Measurements from ENCODE around the gene THOC1. TPM values are rescaled to one million over a fixed set of nuclear protein-coding genes. Genes with fewer than 3 reads are reported as not detected.

The THOC1 gene
- total and polyA plus RNA-seq, 12 donors = 11.1 to 147 (median 30.2) TPM

- intact Hi-C loops (cut with DNase I) = no loop called here
- Histone ChIP-seq H3K27ac (no peak overlapping the region), H3K36me3 (replicated peaks in 1 of 2) (no peaks in the 10 kb centered on the region), H3K4me3 (no peak overlapping the region), H3K4me1 (replicated peaks in 1 of 2) (no peaks in the 10 kb centered on the region), H3K9me3 (replicated peaks in 1 of 3) (no peaks in the 10 kb centered on the region), H3K27me3 (no peaks in the 10 kb centered on the region)
- WGBS, 4 donors = 49 to 68% (median 57%) methylated on average over 6 of the region's 6 CpGs
- TF ChIP-seq, protein P1, sequence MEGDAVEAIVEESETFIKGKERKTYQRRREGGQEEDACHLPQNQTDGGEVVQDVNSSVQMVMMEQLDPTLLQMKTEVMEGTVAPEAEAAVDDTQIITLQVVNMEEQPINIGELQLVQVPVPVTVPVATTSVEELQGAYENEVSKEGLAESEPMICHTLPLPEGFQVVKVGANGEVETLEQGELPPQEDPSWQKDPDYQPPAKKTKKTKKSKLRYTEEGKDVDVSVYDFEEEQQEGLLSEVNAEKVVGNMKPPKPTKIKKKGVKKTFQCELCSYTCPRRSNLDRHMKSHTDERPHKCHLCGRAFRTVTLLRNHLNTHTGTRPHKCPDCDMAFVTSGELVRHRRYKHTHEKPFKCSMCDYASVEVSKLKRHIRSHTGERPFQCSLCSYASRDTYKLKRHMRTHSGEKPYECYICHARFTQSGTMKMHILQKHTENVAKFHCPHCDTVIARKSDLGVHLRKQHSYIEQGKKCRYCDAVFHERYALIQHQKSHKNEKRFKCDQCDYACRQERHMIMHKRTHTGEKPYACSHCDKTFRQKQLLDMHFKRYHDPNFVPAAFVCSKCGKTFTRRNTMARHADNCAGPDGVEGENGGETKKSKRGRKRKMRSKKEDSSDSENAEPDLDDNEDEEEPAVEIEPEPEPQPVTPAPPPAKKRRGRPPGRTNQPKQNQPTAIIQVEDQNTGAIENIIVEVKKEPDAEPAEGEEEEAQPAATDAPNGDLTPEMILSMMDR (IDR thresholded peaks at IDR 0.05) = no peak
- no peak for TF ChIP-seq POLR2A (IDR thresholded peaks at IDR 0.05)
- no peak for DNase-seq
These were observed 37.2 kb upstream of the THOC1 start for GRCh38 chr18:305003-305501.

GRCh38 chr18:303607-304006, 35.8 kb upstream of the THOC1 start:
- Histone ChIP-seq H3K27ac (no peak overlapping the region), H3K27me3 (no peaks in the 10 kb centered on the region), H3K4me1 (replicated peaks in 1 of 2) (no peaks in the 10 kb centered on the region), H3K9me3 (replicated peaks in 1 of 3) (no peaks in the 10 kb centered on the region), H3K4me3 (no peak overlapping the region), H3K36me3 (replicated peaks in 1 of 2) (no peaks in the 10 kb centered on the region)
- no peak for TF ChIP-seq POLR2A (IDR thresholded peaks at IDR 0.05)
- TF ChIP-seq, protein P1 (IDR thresholded peaks at IDR 0.05) = no peak
- 81 to 87% (median 84%) methylated on average over 2 of the region's 2 CpGs for WGBS, 4 donors
- intact Hi-C loops (cut with DNase I) = no loop called here
- DNase-seq = no peak

- Histone ChIP-seq H3K27me3 (no peaks in the 10 kb centered on the region), H3K9me3 (replicated peaks in 1 of 3) (no peaks in the 10 kb centered on the region), H3K36me3 (replicated peaks in 1 of 2) (no peaks in the 10 kb centered on the region), H3K4me3 (no peak overlapping the region), H3K4me1 (replicated peaks in 1 of 2) (no peaks in the 10 kb centered on the region), H3K27ac (no peak overlapping the region)
- intact Hi-C loops (cut with DNase I) = no loop called here
- TF ChIP-seq, protein P1 (IDR thresholded peaks at IDR 0.05) = no peak
- no peak for TF ChIP-seq POLR2A (IDR thresholded peaks at IDR 0.05)
- WGBS, 4 donors = 36 to 100% (median 76%) methylated on average over 1 of the region's 1 CpG
- DNase-seq = no peak
These were observed 35.2 kb upstream of the THOC1 start for GRCh38 chr18:303011-303410.

- Histone ChIP-seq H3K27me3 (no peaks in the 10 kb centered on the region), H3K4me3 (no peak overlapping the region), H3K36me3 (replicated peaks in 1 of 2) (no peaks in the 10 kb centered on the region), H3K9me3 (replicated peaks in 1 of 3) (no peaks in the 10 kb centered on the region), H3K4me1 (replicated peaks in 1 of 2) (no peaks in the 10 kb centered on the region), H3K27ac (no peak overlapping the region)
- DNase-seq = no peak
- 66 to 73% (median 70%) methylated on average over 7 of the region's 7 CpGs for WGBS, 4 donors
- TF ChIP-seq POLR2A (IDR thresholded peaks at IDR 0.05) = no peak
- TF ChIP-seq, protein P1 (IDR thresholded peaks at IDR 0.05) = no peak
- intact Hi-C loops (cut with DNase I) = no loop called here
These were observed 34.2 kb upstream of the THOC1 start for GRCh38 chr18:302097-302496.

Data from adrenal gland (tissue), 12 donors.